Activated B cell treated with CpG ODN at 0.5 μM for 24 hours (primary cell): ENCODE measurements around the gene C12orf57. TPM values are rescaled to one million over a fixed set of nuclear protein-coding genes. Genes with fewer than 3 reads are reported as not detected.
A peak's percentile ranks its signal among the peaks of the same experiment; 100 is the strongest.

Experiments used
- ATAC-seq: fragments of 200-7000 bp; cut with Tn5 transposase; one replicate; pipeline ENCODE4 v1.10.0; 2021; ENCODE audit warnings: low read depth, mild to moderate bottlenecking, moderate library complexity
- CTCF ChIA-PET: fragments of 350-600 bp; sonication (Branson Sonifier 250); formaldehyde crosslinking; loops from one replicate; lab custom pipeline; 2021; ENCODE audit warnings: antibody characterized with exemption; lab: Charles Lee
- POLR2A ChIA-PET: fragments of 350-600 bp; sonication (Branson Sonifier 250); formaldehyde crosslinking; loops from one replicate; lab custom pipeline; 2021; ENCODE audit warnings: antibody characterized with exemption; lab: Charles Lee
- DNase-seq: peaks from one replicate; pipeline ENCODE4 v3.0.0; 2022
- H3K27ac Mint-ChIP-seq: one replicate; pipeline ENCODE4 v1.8.0; 2020; ENCODE audit warnings: mixed read lengths
- H3K27me3 Mint-ChIP-seq: one replicate; pipeline ENCODE4 v1.8.0; 2021; ENCODE audit warnings: mixed read lengths
- H3K36me3 Mint-ChIP-seq: one replicate; pipeline ENCODE4 v1.8.0; 2021; ENCODE audit warnings: low read depth, mixed read lengths
- H3K4me1 Mint-ChIP-seq: one replicate; pipeline ENCODE4 v1.8.0; 2021; ENCODE audit warnings: mixed read lengths
- H3K4me3 Mint-ChIP-seq: one replicate; pipeline ENCODE4 v1.8.0; 2020; ENCODE audit warnings: mild to moderate bottlenecking, mixed read lengths
- H3K9me3 Mint-ChIP-seq: one replicate; pipeline ENCODE4 v1.8.0; 2020; ENCODE audit warnings: mixed read lengths
- CTCF ChIP-seq: fragments of 200-600 bp; IDR thresholded peaks from one replicate; pipeline ENCODE4 v1.8.0; 2022; ENCODE audit warnings: antibody characterized with exemption, mild to moderate bottlenecking
- intact Hi-C: fragments of 100-400 bp; cut with micrococcal nuclease; formaldehyde crosslinking; loops from one replicate; pipeline ENCODE4 v1.15.1; 2024
- total RNA-seq: library from RNA; stranded (reverse); gene quantifications from 2 replicates; pipeline ENCODE4 v1.2.3, GENCODE V29; 2022

C12orf57 gene
- total RNA-seq, 1 donor from 2014 or later, result 54.8 TPM

GRCh38 chr12:6951551-6952120 lies 7.8 kb downstream of the C12orf57 start:
- ChIA-PET CTCF (interaction anchor here (1.0 to 14.9 kb wide), 5 partner anchors 8 to 82 kb away, joined by 3 to 571 read pairs (median 5); partner anchors contain the start of genes C12orf57, RNU7-1 and SPSB2), POLR2A (interaction anchor here (0.6 to 24.6 kb wide), 13 partner anchors 7 to 228 kb away, joined by 3 to 1516 read pairs (median 5); partner anchors contain the start of genes C12orf57, COPS7A, PTPN6 and RNU7-1)
- H3K36me3 Mint-ChIP-seq, result peaks cover 50% of the 10 kb centered on the region
- DNase-seq, result no peak
- no peak for ATAC-seq
- no peaks in the 10 kb centered on the region for H3K9me3 Mint-ChIP-seq
- H3K4me3 Mint-ChIP-seq, result peak overlapping the region; percentile 99
- intact Hi-C loops, result loop anchor here (1.0 to 10.0 kb wide), 4 partner anchors 8 to 527 kb away; partner anchors contain the start of genes LPAR5 and RNU7-1
- H3K27me3 Mint-ChIP-seq, result no peaks in the 10 kb centered on the region
- H3K27ac Mint-ChIP-seq, result peak overlapping the region; percentile 96
- TF ChIP-seq CTCF, result no peak
- peaks cover 85% of the 10 kb centered on the region for H3K4me1 Mint-ChIP-seq

GRCh38 chr12:6952121-6952862 lies 8.5 kb downstream of the C12orf57 start:
- no peaks in the 10 kb centered on the region for H3K27me3 Mint-ChIP-seq
- TF ChIP-seq CTCF, result no peak
- H3K36me3 Mint-ChIP-seq, result peaks cover 56% of the 10 kb centered on the region
- ATAC-seq (no peak), DNase-seq (no peak)
- H3K4me3 Mint-ChIP-seq, result peak overlapping the region; percentile 99
- peak overlapping the region; percentile 96 for H3K27ac Mint-ChIP-seq
- CTCF ChIA-PET, result interaction anchor here (1.0 to 14.9 kb wide), 5 partner anchors 8 to 80 kb away, joined by 3 to 571 read pairs (median 5); partner anchors contain the start of genes C12orf57, RNU7-1 and SPSB2
- POLR2A ChIA-PET, result interaction anchor here (0.6 to 24.6 kb wide), 10 partner anchors 6 to 229 kb away, joined by 3 to 1516 read pairs (median 7); partner anchors contain the start of genes C12orf57, COPS7A, PTPN6 and RNU7-1
- intact Hi-C loops, result loop anchor here (10.0 kb wide), 2 partner anchors 317 to 527 kb away; partner anchors contain the start of gene LPAR5
- peaks cover 85% of the 10 kb centered on the region for H3K4me1 Mint-ChIP-seq
- no peaks in the 10 kb centered on the region for H3K9me3 Mint-ChIP-seq

- Mint-ChIP-seq H3K27ac (peak overlapping the region; percentile 96), H3K9me3 (no peaks in the 10 kb centered on the region), H3K4me1 (peaks cover 85% of the 10 kb centered on the region), H3K4me3 (peak overlapping the region; percentile 99), H3K36me3 (peaks cover 62% of the 10 kb centered on the region), H3K27me3 (no peaks in the 10 kb centered on the region)
- CTCF ChIA-PET, result interaction anchor here (1.0 to 14.9 kb wide), 4 partner anchors 8 to 15 kb away, joined by 3 to 571 read pairs (median 6); partner anchors contain the start of genes C12orf57 and RNU7-1
- ATAC-seq (no peak), DNase-seq (no peak)
- TF ChIP-seq CTCF, result no peak
- POLR2A ChIA-PET, result interaction anchor here (0.6 to 24.6 kb wide), 5 partner anchors 6 to 80 kb away, joined by 3 to 1516 read pairs (median 9); partner anchors contain the start of genes C12orf57, PTPN6, RNU7-1 and SPSB2
- intact Hi-C loops, result loop anchor here (10.0 kb wide), 2 partner anchors 318 to 528 kb away; partner anchors contain the start of gene LPAR5
Observed at GRCh38 chr12:6952863-6953441, 9.1 kb downstream of the C12orf57 start.

GRCh38 chr12:6953442-6954315 lies 9.9 kb downstream of the C12orf57 start:
- DNase-seq (peak; percentile 72), ATAC-seq (peak; percentile 38)
- H3K4me1 Mint-ChIP-seq, result peaks cover 85% of the 10 kb centered on the region
- POLR2A ChIA-PET, result interaction anchor here (17.0 to 24.6 kb wide), 2 partner anchors 5 to 11 kb away, joined by 1516 read pairs; partner anchors contain the start of genes C12orf57, PTPN6 and RNU7-1
- intact Hi-C loops, result loop anchor here (1.0 to 10.0 kb wide), 3 partner anchors 7 to 529 kb away; partner anchors contain the start of gene LPAR5
- CTCF ChIA-PET, result interaction anchor here (1.2 to 14.9 kb wide), 4 partner anchors 7 to 11 kb away, joined by 5 to 571 read pairs (median 12); partner anchors contain the start of genes C12orf57 and RNU7-1
- peak overlapping the region; percentile 96 for H3K27ac Mint-ChIP-seq
- no peak for TF ChIP-seq CTCF
- H3K9me3 Mint-ChIP-seq, result no peaks in the 10 kb centered on the region
- peak overlapping the region; percentile 99 for H3K4me3 Mint-ChIP-seq
- peaks cover 69% of the 10 kb centered on the region for H3K36me3 Mint-ChIP-seq
- H3K27me3 Mint-ChIP-seq, result no peaks in the 10 kb centered on the region
